Cardiac ventricle fibroblast (primary cell): ENCODE data around the gene WWP2. TPM values are rescaled to one million over a fixed set of nuclear protein-coding genes. Genes with fewer than 3 reads are reported as not detected.

Experiments used
- total RNA-seq: library from RNA; depleted of rRNA; stranded (reverse); fragments of >200 nt; gene quantifications from 2 replicates; pipeline ENCODE4 v1.2.3, GENCODE V29; 2015

The WWP2 gene
- 13.8 and 16.7 TPM in 2 replicates for total RNA-seq

DNA sequence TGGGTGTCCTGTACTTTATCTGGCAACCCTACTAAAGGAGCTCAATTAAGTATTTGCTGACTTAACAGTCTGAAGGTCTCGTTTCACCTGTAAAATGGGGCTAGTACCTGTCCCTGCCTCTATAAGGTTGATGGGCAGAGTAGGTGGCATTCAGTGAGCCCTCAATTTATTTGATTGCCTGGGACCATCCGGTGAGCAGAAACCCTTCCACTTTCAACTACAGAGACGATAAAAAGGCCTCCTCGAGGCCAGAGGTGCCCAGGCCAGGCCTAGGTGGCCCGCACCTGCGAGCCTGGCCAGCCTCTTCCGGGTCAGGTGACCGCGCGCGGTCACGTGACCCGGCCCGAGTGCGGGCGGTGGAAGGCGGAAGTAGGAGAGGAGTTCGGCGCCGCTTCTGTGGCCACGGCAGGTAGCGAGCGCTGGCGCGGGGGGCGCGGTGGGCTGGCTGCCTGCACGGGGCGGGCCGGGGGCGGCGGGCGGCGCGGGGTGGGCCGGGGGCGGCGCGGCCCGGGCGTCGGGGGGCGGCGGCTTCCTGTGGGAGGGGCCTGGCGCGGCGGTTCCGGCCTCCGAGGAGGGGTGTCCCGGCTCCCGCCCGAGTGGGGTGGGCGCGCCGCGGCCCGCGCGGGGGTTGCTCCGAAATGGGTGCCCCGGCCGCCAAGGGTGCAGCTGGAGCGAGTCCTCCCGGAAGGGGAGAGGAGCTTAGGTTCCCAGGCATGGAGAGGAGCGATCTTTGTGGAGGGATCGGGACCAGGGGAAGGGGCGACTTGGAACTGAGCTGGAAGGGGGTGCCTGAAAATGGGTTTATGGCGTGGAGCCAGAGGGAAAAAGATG lies at the start of gene WWP2:
WWP2 (plus strand) TSS at position 350 of the 831 bp plus-strand sequence. CDS start 24,679 bp downstream, outside the sequence.

DNA sequence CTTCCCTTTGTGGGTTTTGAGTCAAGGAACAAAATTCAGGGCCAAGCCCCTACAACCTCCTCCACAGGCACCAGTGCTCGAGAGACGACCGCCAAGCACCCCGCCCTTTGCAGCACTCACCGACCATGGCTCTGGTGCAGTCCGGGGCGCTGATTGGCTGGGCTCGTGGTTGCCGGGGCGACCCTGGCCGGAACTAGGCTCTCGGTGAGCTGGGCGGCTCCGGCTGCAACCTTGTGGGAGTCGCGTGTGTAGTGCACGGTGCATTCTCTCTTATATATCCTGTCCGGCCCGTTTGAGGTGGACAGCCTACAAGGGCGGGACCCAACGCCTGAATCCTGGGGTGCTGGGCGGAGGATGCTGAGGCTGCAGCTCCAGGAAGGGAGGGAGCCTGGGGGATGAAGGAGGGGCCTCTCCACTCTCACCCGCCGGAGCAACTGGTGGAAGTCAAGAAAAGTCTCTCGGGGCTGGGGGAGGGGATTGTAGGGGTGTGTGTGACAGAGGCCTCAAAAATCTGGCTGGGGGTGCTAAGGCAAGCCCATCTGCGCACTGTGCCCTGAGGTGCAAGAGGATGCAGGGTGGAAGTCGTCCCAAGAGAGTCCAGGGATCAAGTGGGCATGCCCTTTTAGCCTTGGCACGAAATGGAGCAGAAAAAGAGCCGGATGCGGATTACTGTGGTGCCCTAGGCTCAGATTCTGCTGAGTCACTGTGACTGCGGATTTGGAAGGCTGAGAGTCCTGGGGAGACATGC lies 35.6 kb upstream of the WWP2 start, which contains the start of gene NQO1:
NQO1 (minus strand) TSS at position 248 of the 748 bp plus-strand sequence; CDS start at position 127, 121 bp downstream.

DNA sequence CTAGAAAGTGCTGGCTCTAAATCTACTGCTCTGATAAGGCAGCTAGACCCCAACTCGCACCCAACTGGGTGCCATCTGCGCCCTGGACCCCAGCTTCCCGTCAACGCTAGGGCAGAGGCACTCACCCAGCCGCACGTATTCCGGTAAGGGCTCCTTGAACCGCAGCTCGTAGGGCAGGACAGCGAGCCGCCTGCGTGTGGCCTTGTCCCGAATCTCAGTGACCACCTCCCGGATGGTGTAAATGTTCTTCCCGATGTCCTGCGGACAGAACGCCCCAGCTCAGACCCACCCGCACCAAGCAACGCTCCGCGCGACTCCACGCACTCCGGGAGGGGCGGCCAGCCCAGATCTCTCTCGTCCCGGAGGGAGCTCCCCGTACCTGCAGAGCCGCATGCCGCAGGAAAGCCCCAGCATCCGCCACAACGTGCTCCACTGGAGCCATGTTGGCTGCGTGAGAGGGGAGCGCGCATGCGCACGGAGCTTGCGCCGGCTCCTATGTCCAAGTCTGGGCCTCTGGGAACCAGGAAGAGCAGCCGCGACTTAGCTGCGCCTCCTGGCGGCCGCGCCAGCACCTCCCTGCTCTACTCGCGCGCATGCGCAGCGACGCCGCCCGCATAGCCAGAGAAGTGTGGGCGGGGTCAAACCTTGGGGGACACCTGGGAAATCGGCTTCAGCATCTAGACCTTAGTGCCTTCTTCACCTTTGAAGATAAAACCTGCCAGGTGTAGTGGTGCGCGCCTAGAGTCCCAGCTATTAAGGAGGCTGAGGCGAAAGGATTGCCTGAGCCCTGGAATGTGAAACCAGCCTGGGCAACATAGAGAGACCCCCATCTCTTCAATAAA lies 7.4 kb upstream of the WWP2 start, which contains the start of gene NOB1:
NOB1 (minus strand) TSS at position 458 of the 842 bp plus-strand sequence; CDS start at position 442, 16 bp downstream.

DNA sequence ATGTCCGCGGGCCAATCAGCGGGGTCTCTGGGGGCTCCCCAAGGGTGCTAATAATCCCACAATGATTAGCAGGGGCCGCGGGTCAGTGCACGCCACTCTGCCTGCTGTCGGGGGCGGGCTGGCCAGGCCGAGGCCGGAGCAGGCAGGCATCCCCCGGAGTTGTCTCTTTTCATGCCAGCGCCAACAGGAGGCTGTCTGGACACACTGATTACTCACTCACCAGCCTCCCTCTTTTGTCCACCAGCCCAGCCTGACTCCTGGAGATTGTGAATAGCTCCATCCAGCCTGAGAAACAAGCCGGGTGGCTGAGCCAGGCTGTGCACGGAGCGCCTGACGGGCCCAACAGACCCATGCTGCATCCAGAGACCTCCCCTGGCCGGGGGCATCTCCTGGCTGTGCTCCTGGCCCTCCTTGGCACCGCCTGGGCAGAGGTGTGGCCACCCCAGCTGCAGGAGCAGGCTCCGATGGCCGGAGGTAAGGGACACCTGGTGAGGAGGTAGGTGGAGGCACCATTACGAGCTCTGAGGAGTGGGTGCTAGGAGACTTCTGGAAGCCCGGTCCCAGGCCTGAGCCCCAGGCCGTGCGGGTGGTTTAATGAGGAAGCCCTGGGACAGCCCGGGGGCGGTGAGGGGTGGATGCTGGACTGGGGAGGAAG lies 189.0 kb downstream of the WWP2 start, which contains the start of gene CLEC18A:
CLEC18A (plus strand) TSS at position 318 of the 655 bp plus-strand sequence; CDS start at position 351, 33 bp downstream.

Other genes starting within 250 kb of the WWP2 start
- 22.3 and 28.0 TPM in 2 replicates for gene NFAT5, start 196.4 kb upstream of the WWP2 start, total RNA-seq
- gene NQO1, start 35.8 kb upstream of the WWP2 start, total RNA-seq = 418 and 429 TPM in 2 replicates
- gene NOB1, start 7.4 kb upstream of the WWP2 start, total RNA-seq = 58.0 and 65.7 TPM in 2 replicates
- 0.24 and 0.25 TPM in 2 replicates for gene CLEC18A, start 189.0 kb downstream of the WWP2 start, total RNA-seq